HCT116 (cell line): ENCODE measurements around the gene CTNNA2. TPM values are rescaled to one million over a fixed set of nuclear protein-coding genes. Genes with fewer than 3 reads are reported as not detected.

Experiments used
- ATAC-seq: fragments of 200-7000 bp; cut with Tn5 transposase; 2 replicates; pipeline ENCODE4 v1.9.1; 2020; ENCODE audit warnings: mild to moderate bottlenecking, moderate library complexity
- BruUV-seq: library from RNA; stranded (reverse); fragments of 400-500 nt; replicated peaks from 2 replicates; lab custom pipeline; 2021; lab: Mats Ljungman, UMichigan
- CTCF ChIA-PET: fragments of 300-600 bp; sonication (Branson Sonifier 250); formaldehyde crosslinking; loops from one replicate; lab custom pipeline; 2021; ENCODE audit warnings: antibody characterized with exemption; lab: Charles Lee
- POLR2A ChIA-PET: fragments of 300-600, 350-600 bp; sonication (Branson Sonifier 250); formaldehyde crosslinking; loops from one replicate; lab custom pipeline; 2021; ENCODE audit warnings: antibody characterized with exemption; lab: Charles Lee
- RAD21 ChIA-PET, 2 experiments: fragments of 300-600 bp; sonication (Branson Sonifier 250); formaldehyde crosslinking; loops; one replicate each; lab custom pipeline; 2023; ENCODE audit warnings: low total read pairs in 2 of 2; ENCODE audit not compliant: uncharacterized antibody in 2 of 2, unreplicated experiment in 2 of 2, low non-redundant PET in 1 of 2; lab: Charles Lee
- DNase-seq: peaks from one replicate; pipeline ENCODE4 v3.0.0-alpha.2; 2010; ENCODE audit warnings: low read depth, low spot score
- H2AFZ ChIP-seq: fragments of 200-600 bp; shearing (Covaris generic), sonication (generic); 2 replicates; pipeline ENCODE4 v1.6.1; 2017; ENCODE audit warnings: low read depth, mixed run types, mixed read lengths, antibody characterized with exemption, low read length; ENCODE audit not compliant: poor library complexity, severe bottlenecking
- H3K27ac ChIP-seq: 2 replicates; pipeline ENCODE4 v1.5.1; 2012; ENCODE audit warnings: low read depth, low read length
- H3K27me3 ChIP-seq: fragments of 200-600 bp; sonication (generic); 2 replicates; pipeline ENCODE4 v1.6.1; 2016; ENCODE audit warnings: mixed run types, low read length, mixed read lengths; ENCODE audit not compliant: insufficient read depth
- H3K36me3 ChIP-seq, 2 experiments: fragments of 200-500 bp in 1 of 2; fragments of 200-600 bp in 1 of 2; sonication (Bioruptor generic) in 1 of 2; sonication (generic) in 1 of 2; 2 replicates each; pipeline versions ENCODE4 v1.5.1 to v1.6.1; 2014 to 2016; ENCODE audit warnings: low read length in 2 of 2, inconsistent platforms in 1 of 2, mixed read lengths in 1 of 2, mixed run types in 1 of 2; ENCODE audit not compliant: insufficient read depth in 2 of 2, control insufficient read depth in 1 of 2
- H3K4me1 ChIP-seq, 2 experiments: fragments of 200-600 bp in 1 of 2; sonication (generic) in 1 of 2; 2 replicates each; pipeline versions ENCODE4 v1.5.1 to v1.6.1; 2012 to 2017; ENCODE audit warnings: low read length in 2 of 2, inconsistent platforms in 1 of 2, mild to moderate bottlenecking in 1 of 2, mixed read lengths in 1 of 2, mixed run types in 1 of 2, moderate library complexity in 1 of 2; ENCODE audit not compliant: insufficient read depth in 2 of 2, control insufficient read depth in 1 of 2
- H3K4me2 ChIP-seq: fragments of 200-600 bp; sonication (generic); 2 replicates; pipeline ENCODE4 v1.6.1; 2017; ENCODE audit warnings: mixed run types, low read length, mixed read lengths
- H3K4me3 ChIP-seq, 2 experiments: fragments of 200-600 bp in 1 of 2; sonication (generic) in 1 of 2; replicated peaks in 1 of 2; 2 replicates each; pipeline ENCODE4 v1.5.1; 2011 to 2016; ENCODE audit warnings: low read length in 2 of 2, control low read depth in 1 of 2, low read depth in 1 of 2, mild to moderate bottlenecking in 1 of 2, mixed read lengths in 1 of 2, mixed run types in 1 of 2
- H3K79me2 ChIP-seq: fragments of 200-600 bp; sonication (generic); 2 replicates; pipeline ENCODE4 v1.6.1; 2017; ENCODE audit warnings: mild to moderate bottlenecking, mixed run types, low read length, moderate library complexity, mixed read lengths; ENCODE audit not compliant: insufficient read depth
- H3K9ac ChIP-seq: fragments of 200-600 bp; sonication (generic); 2 replicates; pipeline ENCODE4 v1.6.1; 2016; ENCODE audit warnings: low read length, mixed read lengths
- H3K9me2 ChIP-seq: fragments of 200-600 bp; sonication (generic), shearing (Covaris generic); 2 replicates; pipeline ENCODE4 v1.6.1; 2017; ENCODE audit warnings: mixed run types, mild to moderate bottlenecking, moderate library complexity; ENCODE audit not compliant: insufficient read depth
- H3K9me3 ChIP-seq, 2 experiments: fragments of 200-500 bp in 1 of 2; fragments of 200-600 bp in 1 of 2; sonication (Bioruptor generic) in 1 of 2; sonication (generic) in 1 of 2; 2 replicates each; pipeline ENCODE4 v1.6.1; 2014 to 2017; ENCODE audit warnings: low read length in 2 of 2, mixed read lengths in 2 of 2, inconsistent platforms in 1 of 2, low read depth in 1 of 2, mild to moderate bottlenecking in 1 of 2, mixed run types in 1 of 2, moderate library complexity in 1 of 2; ENCODE audit not compliant: control insufficient read depth in 1 of 2, insufficient read depth in 1 of 2
- H4K20me1 ChIP-seq: fragments of 200-600 bp; sonication (generic), shearing (Covaris generic); 2 replicates; pipeline ENCODE4 v1.6.1; 2017; ENCODE audit warnings: mixed run types, mild to moderate bottlenecking, moderate library complexity; ENCODE audit not compliant: insufficient read depth
- ATF3 ChIP-seq: IDR thresholded peaks from 2 replicates; pipeline ENCODE4 v1.6.1; 2012
- CBX3 ChIP-seq: IDR thresholded peaks from 2 replicates; pipeline ENCODE4 v1.6.1; 2012; ENCODE audit warnings: low read depth
- CEBPB ChIP-seq: IDR thresholded peaks from 2 replicates; pipeline ENCODE4 v1.6.1; 2012; ENCODE audit warnings: low read depth
- CTCF ChIP-seq, 3 experiments: fragments of 200-600 bp in 1 of 3; sonication (generic) in 1 of 3; IDR thresholded peaks in 2 of 3; conservative IDR thresholded peaks in 1 of 3; 2 replicates each; pipeline ENCODE4 v1.5.1; 2012 to 2017; ENCODE audit warnings: low read depth in 2 of 3, low read length in 2 of 3, antibody characterized with exemption in 1 of 3, borderline replicate concordance in 1 of 3, control low read depth in 1 of 3, mild to moderate bottlenecking in 1 of 3, mixed read lengths in 1 of 3, mixed run types in 1 of 3, moderate library complexity in 1 of 3; ENCODE audit not compliant: insufficient read depth in 1 of 3
- EGR1 ChIP-seq: IDR thresholded peaks from 2 replicates; pipeline ENCODE4 v1.6.1; 2012; ENCODE audit warnings: low read depth
- ELF1 ChIP-seq: IDR thresholded peaks from 2 replicates; pipeline ENCODE4 v1.6.1; 2012; ENCODE audit warnings: low read depth, borderline replicate concordance
- EZH2 ChIP-seq: fragments of 200-600 bp; sonication (generic); IDR thresholded peaks from 2 replicates; pipeline ENCODE4 v1.6.1; 2017; ENCODE audit warnings: antibody characterized with exemption, mixed run types
- EZH2phosphoT487 ChIP-seq: fragments of 200-600 bp; IDR thresholded peaks from 2 replicates; pipeline ENCODE4 v1.6.1; 2018; ENCODE audit warnings: antibody characterized with exemption, borderline replicate concordance
- FOSL1 ChIP-seq: IDR thresholded peaks from 2 replicates; pipeline ENCODE4 v1.6.1; 2012; ENCODE audit warnings: low read depth
- MAX ChIP-seq: IDR thresholded peaks from 2 replicates; pipeline ENCODE4 v1.6.1; 2012
- POLR2A ChIP-seq: IDR thresholded peaks from 2 replicates; pipeline ENCODE4 v1.7.0; 2011; ENCODE audit warnings: borderline replicate concordance; ENCODE audit not compliant: insufficient read depth, insufficient read length; ENCODE audit errors: extremely low read depth
- POLR2AphosphoS5 ChIP-seq: IDR thresholded peaks from 2 replicates; pipeline ENCODE4 v1.6.1; 2011; ENCODE audit warnings: mild to moderate bottlenecking, low read depth, low read length, moderate library complexity
- REST ChIP-seq: IDR thresholded peaks from 2 replicates; pipeline ENCODE4 v1.6.1; 2012; ENCODE audit warnings: low read depth
- SRF ChIP-seq: IDR thresholded peaks from 2 replicates; pipeline ENCODE4 v1.6.1; 2012; ENCODE audit warnings: low read depth
- YY1 ChIP-seq: IDR thresholded peaks from 2 replicates; pipeline ENCODE4 v1.6.1; 2011; ENCODE audit warnings: low read length, low read depth, moderate library complexity, mild to moderate bottlenecking; ENCODE audit not compliant: insufficient replicate concordance; ENCODE audit errors: extremely low read depth
- ZBTB33 ChIP-seq: IDR thresholded peaks from 2 replicates; pipeline ENCODE4 v1.6.1; 2011; ENCODE audit warnings: mild to moderate bottlenecking, low read length, moderate library complexity; ENCODE audit not compliant: insufficient replicate concordance; ENCODE audit errors: extremely low read depth
- ZFX ChIP-seq: fragments of 450-650 bp; IDR thresholded peaks from 2 replicates; pipeline ENCODE4 v1.6.1; 2017
- ZNF274 ChIP-seq: fragments of 200-500 bp; sonication (Bioruptor generic); IDR thresholded peaks from 2 replicates; pipeline ENCODE4 v1.6.1; 2014; ENCODE audit warnings: mild to moderate bottlenecking, low read depth, low read length, inconsistent platforms
- intact Hi-C: fragments of 100-400 bp; cut with micrococcal nuclease; formaldehyde crosslinking; loops from 2 replicates; pipeline ENCODE4 v1.10.0; 2022
- total RNA-seq: library from RNA; stranded (reverse); gene quantifications from one replicate; pipeline ENCODE4 v1.2.1, GENCODE V29; 2021; ENCODE audit not compliant: unreplicated experiment

CTNNA2 gene
- total RNA-seq, 1 experiment from 2014 or later: not detected

GRCh38 chr2:80244905-80245584, 732.2 kb downstream of the CTNNA2 start:
- no peak for ATAC-seq
- no peak for TF ChIP-seq POLR2AphosphoS5
- TF ChIP-seq ZNF274: no peak
- TF ChIP-seq ZBTB33: no peak
- no peak for TF ChIP-seq SRF
- TF ChIP-seq MAX: no peak
- TF ChIP-seq EGR1: no peak
- no peak for TF ChIP-seq ELF1
- no peak for TF ChIP-seq EZH2
- TF ChIP-seq CBX3: no peak
- no peak for TF ChIP-seq EZH2phosphoT487
- no peak for TF ChIP-seq ATF3
- no peak for TF ChIP-seq FOSL1
- no peak for TF ChIP-seq CEBPB
- no peak for TF ChIP-seq POLR2A
- TF ChIP-seq REST: no peak
- TF ChIP-seq YY1: no peak
- TF ChIP-seq ZFX: no peak
- TF ChIP-seq CTCF (IDR thresholded peaks at IDR 0.05 in 2 of 3, conservative IDR thresholded peaks at IDR 0.05 in 1 of 3; ENCODE audit: borderline replicate concordance in 1 of 3, insufficient read depth in 1 of 3, low read depth in 2 of 3, low read length in 2 of 3): no peak
- BruUV-seq: no TSS peak

More at GRCh38 chr2:80244905-80245584, 732.2 kb downstream of the CTNNA2 start:
- Histone ChIP-seq H3K4me2 (no peak overlapping the region), H3K4me3 (no peak overlapping the region), H3K27me3 (no peaks in the 10 kb centered on the region), H3K9me2 (no peaks in the 10 kb centered on the region), H3K4me1 (no peaks in the 10 kb centered on the region), H2AFZ (no peak overlapping the region), H3K27ac (no peak overlapping the region), H4K20me1 (no peaks in the 10 kb centered on the region), H3K36me3 (no peaks in the 10 kb centered on the region), H3K9me3 (peaks cover 0 to 3% of the 10 kb centered on the region in 2 experiments; a peak in 2 of 4 replicates), H3K9ac (no peak overlapping the region), H3K79me2 (no peaks in the 10 kb centered on the region)
- intact Hi-C loops: no loop called here
- CTCF ChIA-PET: no interaction called here
- RAD21 ChIA-PET: no interaction called here
- POLR2A ChIA-PET: no interaction called here
- no peak for DNase-seq
